Left lung (tissue), 10 donors: Measurements from ENCODE around the gene ZC2HC1C. TPM values are rescaled to one million over a fixed set of nuclear protein-coding genes. Genes with fewer than 3 reads are reported as not detected.
A peak's percentile ranks its signal among the peaks of the same experiment; 100 is the strongest.

Experiments
- ATAC-seq: fragments of 200-7000 bp; cut with Tn5 transposase; one replicate; pipeline ENCODE4 v1.9.1; 2020; ENCODE audit warnings: moderate library complexity
- DNase-seq, 4 donors: peaks; one replicate each; pipeline ENCODE4 v3.0.0-alpha.2; 2013 to 2020
- H3K27ac ChIP-seq, 2 donors: fragments of 200-600 bp; sonication (generic) in 1 of 2; one replicate each; pipeline versions ENCODE4 v1.5.0 to v1.8.0; 2020 to 2021
- H3K27me3 ChIP-seq, 2 donors: fragments of 200-600 bp; sonication (generic) in 1 of 2; one replicate each; pipeline versions ENCODE4 v1.5.0 to v1.8.0; 2020 to 2021
- H3K36me3 ChIP-seq, 2 donors: fragments of 200-600 bp; sonication (generic) in 1 of 2; one replicate each; pipeline versions ENCODE4 v1.5.0 to v1.8.0; 2020 to 2021
- H3K4me1 ChIP-seq, 2 donors: fragments of 200-600 bp; one replicate each; pipeline ENCODE4 v1.8.0; 2021
- H3K4me3 ChIP-seq, 2 donors: fragments of 200-600 bp; sonication (generic) in 1 of 2; one replicate each; pipeline versions ENCODE4 v1.5.0 to v1.8.0; 2020 to 2021; ENCODE audit warnings: mild to moderate bottlenecking in 1 of 2
- H3K9me3 ChIP-seq, 2 donors: fragments of 200-600 bp; sonication (generic) in 1 of 2; one replicate each; pipeline versions ENCODE4 v1.5.0 to v1.8.0; 2020 to 2021
- CTCF ChIP-seq, 2 donors: fragments of 200-600 bp; sonication (generic) in 1 of 2; IDR thresholded peaks; one replicate each; pipeline versions ENCODE4 v1.5.0 to v1.8.0; 2021; ENCODE audit warnings: antibody characterized with exemption in 2 of 2
- intact Hi-C, 2 donors: fragments of 100-400 bp; cut with DNase I; formaldehyde crosslinking; loops; one replicate each; pipeline versions ENCODE4 v1.11.2 to v1.14.2; 2022
- polyA plus RNA-seq, 6 donors: library from polyadenylated mRNA; unstranded; fragments of 120-200 nt; gene quantifications; one replicate each; pipeline ENCODE4 v1.2.1, GENCODE V29; 2013; ENCODE audit not compliant: insufficient read length in 6 of 6
- total RNA-seq, 2 donors: library from RNA; stranded (reverse); fragmentation: NEBNext Ultra II Directional; extraction: Animal tissue kit (Norgen Biotek cat#: 25700); gene quantifications; one replicate each; pipeline ENCODE4 v1.2.1, GENCODE V29; 2021
- donor health status: DM: no; HTN: yes; CAD: no.
- donor health status: DM: no; HTN: no; CAD: no.

Gene ZC2HC1C
- total and polyA plus RNA-seq, 8 donors: 3.1 to 6.6 (median 4.8) TPM

DNA sequence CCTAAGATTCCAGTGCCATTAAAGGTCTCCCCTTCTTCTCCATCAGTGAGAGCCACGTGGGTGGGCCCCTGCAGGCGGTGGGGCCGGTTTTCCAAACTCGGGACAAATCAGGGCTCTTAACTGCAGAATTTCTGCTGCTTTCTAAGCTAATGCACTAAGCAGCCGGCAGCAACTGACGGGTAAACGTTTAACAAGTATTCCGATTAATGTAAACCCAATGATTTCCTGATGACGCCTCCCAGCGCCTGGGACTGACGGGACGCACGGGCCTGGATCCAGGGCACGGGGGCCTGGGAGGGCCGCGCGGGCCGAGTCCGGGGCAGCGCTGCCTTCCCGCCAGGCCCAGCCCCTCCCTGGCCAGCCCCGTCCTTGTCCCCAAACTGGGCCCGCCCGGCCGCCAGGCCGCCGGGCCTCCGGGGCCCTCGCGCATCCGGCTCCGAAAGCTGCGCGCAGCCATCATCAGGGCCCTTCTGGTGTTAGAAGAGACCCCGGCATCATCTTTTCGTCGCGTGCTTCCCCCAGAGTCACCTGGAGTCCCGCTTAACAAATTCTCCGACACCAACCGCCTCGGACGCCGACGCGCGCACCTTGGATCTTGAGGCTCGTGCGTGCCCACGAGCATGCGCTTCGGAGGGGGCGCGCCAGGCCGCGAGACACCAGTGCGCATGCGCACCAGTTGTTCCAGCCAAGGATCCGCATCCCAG lies 18.4 kb upstream of the ZC2HC1C start, which contains the start of gene MLH3:
TSS of gene MLH3 (minus strand) at position 616 of the 704 bp plus-strand sequence. CDS start 1,812 bp downstream, outside the sequence.
- Histone ChIP-seq H3K9me3 (no peaks in the 10 kb centered on the region), H3K4me1 (peaks cover 0 to 38% of the 10 kb centered on the region in 2 donors), H3K4me3 (peak within 1 kb of the TSS; percentile 60 to 65), H3K27ac (peak within 1 kb of the TSS; percentile 84 to 92), H3K27me3 (peaks cover 0 to 10% of the 10 kb centered on the region in 2 donors), H3K36me3 (no peaks in the 10 kb centered on the region)
- ATAC-seq: peak; percentile 92
- DNase-seq: peak; percentile 81 to 94 (median 87)
- no peak for TF ChIP-seq CTCF (IDR thresholded peaks at IDR 0.05)
- intact Hi-C loops: no loop called here

DNA sequence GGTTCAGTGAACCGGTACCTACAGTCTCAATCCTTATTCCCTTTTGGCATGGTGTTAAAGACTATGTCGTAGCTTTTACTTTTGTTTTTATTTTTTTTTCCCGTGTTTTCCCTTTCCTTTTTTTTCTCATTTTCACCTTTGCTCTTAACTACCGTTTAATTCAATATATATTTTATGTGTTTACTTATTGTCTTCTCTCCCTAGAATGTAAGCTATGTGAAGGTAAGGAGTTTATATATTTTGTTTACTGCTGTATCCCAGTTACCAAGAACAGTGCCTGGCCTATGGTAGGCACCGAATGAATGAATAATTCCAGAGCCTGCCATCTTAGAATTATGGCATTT lies 17.9 kb upstream of the ZC2HC1C start:
- intact Hi-C loops: no loop called here
- peaks cover 0 to 10% of the 10 kb centered on the region in 2 donors for H3K27me3 ChIP-seq
- ATAC-seq (no peak), DNase-seq (no peak)
- H3K27ac ChIP-seq: peak overlapping the region; percentile 84 to 92
- TF ChIP-seq CTCF (IDR thresholded peaks at IDR 0.05): no peak
- H3K4me1 ChIP-seq: peaks cover 0 to 34% of the 10 kb centered on the region in 2 donors
- H3K4me3 ChIP-seq: peak overlapping the region; percentile 60 to 65
- H3K36me3 ChIP-seq: no peaks in the 10 kb centered on the region
- H3K9me3 ChIP-seq: no peaks in the 10 kb centered on the region

GRCh38 chr14:75053396-75054291 lies 15.8 kb upstream of the ZC2HC1C start:
- no peak for ATAC-seq
- H3K27ac ChIP-seq: no peak overlapping the region
- no peaks in the 10 kb centered on the region for H3K36me3 ChIP-seq
- no peak overlapping the region for H3K4me3 ChIP-seq
- peaks cover 0 to 10% of the 10 kb centered on the region in 2 donors for H3K27me3 ChIP-seq
- TF ChIP-seq CTCF (IDR thresholded peaks at IDR 0.05): no peak
- intact Hi-C loops: no loop called here
- DNase-seq: peak in 2 of 4 donors; percentile 77 to 85
- H3K4me1 ChIP-seq: peaks cover 0 to 34% of the 10 kb centered on the region in 2 donors
- H3K9me3 ChIP-seq: no peaks in the 10 kb centered on the region

DNA sequence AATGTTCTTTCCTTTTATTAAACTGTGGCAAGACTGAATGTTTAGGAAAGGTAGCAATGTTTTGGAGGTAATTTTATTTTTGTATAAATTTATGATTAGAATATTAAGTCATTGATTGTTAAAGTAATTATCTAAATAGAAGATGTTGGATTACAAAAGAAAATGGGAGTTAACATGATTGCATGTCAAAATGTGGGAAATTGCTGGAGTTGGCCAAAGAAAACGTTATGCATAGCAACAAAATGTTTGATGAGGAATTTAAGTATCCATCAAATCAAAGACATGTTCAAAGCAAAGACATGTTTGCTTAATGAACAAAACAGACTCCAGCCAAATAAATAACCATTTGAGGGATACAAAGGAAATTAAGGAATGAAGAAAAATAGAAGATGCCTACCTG lies 15.0 kb upstream of the ZC2HC1C start:
- H3K9me3 ChIP-seq: no peaks in the 10 kb centered on the region
- no peak overlapping the region for H3K27ac ChIP-seq
- H3K4me1 ChIP-seq: peaks cover 0 to 27% of the 10 kb centered on the region in 2 donors
- ATAC-seq (no peak), DNase-seq (no peak)
- H3K36me3 ChIP-seq: no peaks in the 10 kb centered on the region
- no peak overlapping the region for H3K4me3 ChIP-seq
- intact Hi-C loops: no loop called here
- no peak for TF ChIP-seq CTCF (IDR thresholded peaks at IDR 0.05)
- peaks cover 0 to 10% of the 10 kb centered on the region in 2 donors for H3K27me3 ChIP-seq

DNA sequence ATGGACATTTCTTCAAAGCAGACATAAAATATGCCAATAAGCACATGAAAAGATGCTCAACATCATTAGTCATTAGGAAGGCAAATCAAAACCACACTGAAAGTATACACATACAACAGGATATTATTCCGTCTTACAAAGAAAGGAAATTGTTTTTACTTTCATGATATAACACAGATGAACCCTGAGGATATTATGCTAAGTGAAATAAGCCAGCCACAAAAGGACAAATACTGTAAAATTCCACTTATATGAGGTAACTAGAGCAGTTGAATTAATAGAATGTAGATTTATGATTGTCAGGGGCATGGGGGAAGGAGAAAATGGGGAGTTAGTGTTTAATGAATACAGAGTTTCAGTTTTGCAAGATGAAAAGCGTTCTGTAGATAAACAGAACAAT lies 9.8 kb upstream of the ZC2HC1C start:
- ATAC-seq (no peak), DNase-seq (no peak)
- Histone ChIP-seq H3K27ac (no peak overlapping the region), H3K36me3 (no peaks in the 10 kb centered on the region), H3K9me3 (no peaks in the 10 kb centered on the region), H3K4me1 (peaks cover 0 to 19% of the 10 kb centered on the region in 2 donors), H3K4me3 (no peak overlapping the region), H3K27me3 (no peaks in the 10 kb centered on the region)
- no peak for TF ChIP-seq CTCF (IDR thresholded peaks at IDR 0.05)
- intact Hi-C loops: no loop called here
